GM12801 (cell line): ENCODE results near the gene ATXN1L.

ENCODE experiments used
- CTCF ChIP-seq: IDR thresholded peaks from one replicate; pipeline ENCODE4 v1.5.1; 2011; ENCODE audit warnings: control low read depth; ENCODE audit not compliant: insufficient read length; ENCODE audit errors: extremely low read depth

The ATXN1L gene

GRCh38 chr16:71880176-71880575, 34.4 kb downstream of the ATXN1L start:
- no peak for TF ChIP-seq CTCF

GRCh38 chr16:71882505-71883167, 36.9 kb downstream of the ATXN1L start:
- peak; percentile 70 for TF ChIP-seq CTCF

GRCh38 chr16:71883168-71883848, 37.5 kb downstream of the ATXN1L start:
- no peak for TF ChIP-seq CTCF

GRCh38 chr16:71883849-71884638, 38.3 kb downstream of the ATXN1L start, which contains the start of gene ZNF821:
Gene ZNF821, minus strand, starts transcription at chr16:71884182. Its CDS starts 4,236 bp downstream, at chr16:71879946.
- no peak for TF ChIP-seq CTCF

GRCh38 chr16:71885261-71885650, 39.5 kb downstream of the ATXN1L start:
- TF ChIP-seq CTCF, result no peak

- TF ChIP-seq CTCF, result no peak
These were observed 43.4 kb downstream of the ATXN1L start for GRCh38 chr16:71889147-71889546.

- TF ChIP-seq CTCF, result no peak
These were observed 48.1 kb downstream of the ATXN1L start for GRCh38 chr16:71893888-71894228.
